GM21360 (cell line): ENCODE data around the gene TMIE.

Experiments
- ATAC-seq: cut with Tn5 transposase; IDR thresholded peaks from one replicate; pipeline ENCODE4 v1.9.1; 2021; ENCODE audit warnings: mild to moderate bottlenecking, moderate library complexity; ENCODE audit not compliant: unreplicated experiment

The TMIE gene

DNA sequence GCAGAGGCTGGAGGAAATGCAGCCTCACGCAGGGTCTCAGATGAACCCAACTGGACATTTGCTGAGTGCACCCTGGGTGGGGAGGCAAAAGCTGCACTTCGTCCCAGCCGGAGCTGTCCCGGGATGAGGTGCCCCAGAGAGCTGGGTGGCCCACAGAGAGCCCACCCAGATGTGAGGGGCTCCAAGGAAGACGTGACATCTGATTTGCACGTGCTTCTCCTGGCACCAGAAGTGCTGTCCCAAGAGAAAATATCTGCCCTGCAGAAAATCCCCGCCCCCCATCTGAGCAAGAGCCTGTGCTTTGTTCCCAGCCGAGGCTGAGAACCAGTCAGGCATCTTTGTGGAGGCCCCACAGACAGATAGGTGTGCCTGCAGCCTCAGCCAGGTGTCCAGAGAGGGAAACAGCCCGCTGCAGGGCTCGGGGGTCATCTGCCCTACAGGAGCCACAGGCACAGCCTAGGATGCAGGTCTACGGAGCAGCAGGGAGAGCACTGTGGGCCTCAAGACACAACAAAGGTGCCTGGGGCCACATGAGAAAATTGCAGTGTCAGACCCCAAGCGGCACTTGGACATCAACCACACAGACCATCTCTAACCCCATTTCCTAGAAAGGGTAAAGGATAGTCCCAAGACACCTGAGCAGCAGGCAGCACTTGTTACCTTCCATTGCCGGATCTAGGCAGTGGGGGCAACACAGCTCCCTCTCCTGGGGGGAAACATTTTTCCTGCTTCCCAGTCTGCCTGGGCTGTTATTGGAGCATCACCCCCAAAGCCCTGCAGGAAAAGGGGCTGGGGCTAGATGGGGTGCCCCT is 5.8 kb downstream of the TMIE start:
- ATAC-seq, result no peak

DNA sequence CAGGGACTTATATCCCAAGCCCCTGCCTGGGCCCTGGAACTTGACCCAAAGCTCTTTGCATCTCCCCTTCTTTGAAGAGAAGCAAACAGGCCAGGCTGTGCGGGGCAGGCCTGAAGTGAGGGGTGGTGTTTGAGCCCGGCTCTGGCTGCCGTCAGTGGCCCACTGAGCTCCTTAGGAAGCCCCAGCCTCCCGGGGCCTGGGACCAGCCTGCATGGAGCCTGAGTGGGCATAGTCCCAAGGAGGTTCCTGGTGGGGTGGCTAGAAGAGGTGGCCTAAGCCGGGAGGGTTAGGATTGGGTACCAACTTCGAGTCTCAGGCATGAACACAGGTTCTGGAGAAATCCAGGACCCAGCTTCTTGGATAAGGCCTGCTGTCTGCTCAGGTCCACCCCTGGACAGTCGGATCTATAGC is 6.4 kb downstream of the TMIE start:
- ATAC-seq, result no peak

DNA sequence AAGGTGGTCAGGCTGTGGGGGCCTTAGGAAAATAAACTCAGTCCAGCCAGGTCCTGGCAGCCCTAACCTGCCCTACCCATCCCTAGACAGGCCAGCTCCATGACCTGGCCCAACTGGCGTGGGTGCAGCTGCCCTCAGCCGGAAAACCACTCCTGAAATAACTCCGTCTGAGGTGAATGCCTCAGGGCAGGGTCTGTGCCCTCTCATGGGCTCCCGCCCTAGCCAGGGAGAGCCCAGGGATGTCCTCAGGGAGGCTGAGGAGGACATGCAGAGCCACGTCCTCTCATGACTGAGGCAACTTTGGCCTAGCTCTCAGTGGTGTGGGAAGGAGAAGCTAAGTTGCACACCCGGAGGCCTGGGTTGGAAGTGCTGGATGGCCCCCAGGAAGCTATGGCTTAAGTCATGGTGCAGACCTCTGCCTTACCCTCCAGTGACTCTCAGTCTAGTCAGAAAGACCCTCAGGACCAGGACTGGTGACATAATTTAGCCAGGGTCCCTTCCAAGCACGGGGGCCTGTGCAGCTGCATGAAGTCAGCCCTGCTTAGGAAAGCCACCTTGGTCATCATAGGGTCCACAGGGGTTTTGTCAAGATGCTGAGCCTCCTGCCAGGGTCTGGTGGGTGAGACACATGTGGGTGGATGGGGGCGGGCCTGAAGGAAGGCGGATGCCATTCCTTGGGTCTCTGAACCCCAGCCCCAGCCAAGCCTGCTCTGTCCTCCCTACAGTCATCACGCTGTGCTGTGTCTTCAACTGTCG is 7.4 kb downstream of the TMIE start:
- no peak for ATAC-seq

DNA sequence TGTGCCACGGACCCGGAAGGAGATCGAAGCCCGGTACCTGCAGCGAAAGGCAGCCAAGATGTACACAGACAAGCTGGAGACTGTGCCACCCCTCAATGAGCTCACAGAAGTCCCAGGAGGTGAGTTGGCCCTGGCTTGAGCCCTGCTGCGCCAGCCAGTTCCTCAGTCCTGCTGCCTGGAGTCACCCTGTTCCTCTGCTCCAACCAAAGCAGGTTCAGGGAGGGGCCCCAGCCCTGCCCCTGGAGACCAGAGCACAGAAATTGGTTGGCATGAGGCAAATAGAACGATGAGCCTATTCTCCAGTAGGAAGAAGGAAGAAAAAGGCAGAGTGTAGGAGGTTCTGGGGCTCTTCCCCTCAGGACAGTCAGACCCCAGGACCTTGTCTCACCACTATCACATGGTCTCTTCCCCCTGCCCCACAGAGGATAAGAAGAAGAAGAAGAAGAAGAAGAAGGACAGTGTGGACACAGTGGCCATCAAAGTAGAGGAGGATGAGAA is 8.0 kb downstream of the TMIE start:
- no peak for ATAC-seq

DNA sequence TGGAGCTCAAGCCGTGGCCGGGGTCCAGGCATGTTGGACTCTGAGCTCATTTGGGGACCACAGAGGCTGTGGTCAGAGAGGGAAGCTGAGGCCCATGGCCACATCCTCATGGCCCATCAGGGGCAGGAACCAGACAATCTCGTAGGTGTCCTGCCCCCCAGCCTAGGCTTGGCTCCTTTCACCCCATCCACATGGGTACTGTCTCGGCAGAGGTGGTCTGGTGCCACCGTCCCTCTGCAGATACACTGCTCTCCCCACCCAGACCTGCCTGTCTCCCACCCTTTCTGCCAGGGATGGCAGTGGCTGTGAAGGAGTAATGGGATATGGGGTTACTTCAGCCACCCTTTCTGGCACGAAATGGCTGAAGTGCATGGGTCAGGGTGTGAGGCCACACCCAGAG is 8.5 kb downstream of the TMIE start:
- no peak for ATAC-seq

DNA sequence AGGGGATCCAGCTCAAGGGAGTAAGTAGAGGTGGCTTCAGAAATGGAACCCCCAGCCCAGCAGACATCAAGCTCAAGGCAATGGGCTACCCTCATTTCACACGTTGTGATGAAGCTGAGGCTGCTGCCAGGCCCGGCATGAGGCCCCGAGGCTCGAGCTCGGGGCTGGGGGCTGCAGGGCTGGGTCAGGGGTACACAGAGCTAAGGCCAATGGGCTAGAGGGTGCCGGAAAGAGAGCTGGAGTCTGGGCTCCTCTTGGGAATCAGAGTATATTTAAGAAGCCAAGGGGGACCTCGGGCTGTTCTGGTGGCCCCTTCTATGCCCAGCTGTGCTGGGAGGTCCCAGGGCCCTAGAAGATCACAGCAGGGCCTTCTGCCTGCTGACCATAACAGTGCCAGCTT is 9.0 kb downstream of the TMIE start:
- no peak for ATAC-seq

DNA sequence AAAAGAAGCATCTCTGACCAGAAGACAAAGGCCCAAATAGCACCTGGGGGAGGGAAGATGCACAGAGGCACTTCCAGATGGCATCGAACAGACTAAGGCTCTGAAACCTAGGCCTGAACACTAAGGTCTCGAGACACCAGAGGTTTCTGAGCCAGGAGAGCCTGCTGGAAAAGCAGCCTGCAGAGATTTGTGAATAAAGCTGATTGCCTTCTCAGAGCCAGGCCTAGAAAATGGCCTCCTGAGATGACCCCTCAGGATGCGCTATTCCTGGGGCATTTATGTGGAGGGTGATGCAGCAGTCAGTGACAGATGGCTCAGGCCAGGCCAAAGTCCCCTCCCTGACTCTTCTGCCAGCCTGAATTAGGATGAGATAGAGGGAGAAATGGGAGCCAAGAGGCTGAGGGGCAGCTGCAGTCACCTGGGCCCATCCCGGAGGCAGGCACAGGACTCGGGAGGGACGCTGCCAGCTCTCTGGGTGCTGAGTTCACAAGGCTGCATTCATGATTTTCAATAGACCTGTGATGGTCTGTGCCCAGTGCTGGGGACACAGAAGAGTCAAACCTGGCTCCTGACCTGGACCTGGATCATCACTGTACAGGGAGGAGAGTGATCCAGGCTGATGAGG is 9.6 kb downstream of the TMIE start:
- ATAC-seq, result no peak

DNA sequence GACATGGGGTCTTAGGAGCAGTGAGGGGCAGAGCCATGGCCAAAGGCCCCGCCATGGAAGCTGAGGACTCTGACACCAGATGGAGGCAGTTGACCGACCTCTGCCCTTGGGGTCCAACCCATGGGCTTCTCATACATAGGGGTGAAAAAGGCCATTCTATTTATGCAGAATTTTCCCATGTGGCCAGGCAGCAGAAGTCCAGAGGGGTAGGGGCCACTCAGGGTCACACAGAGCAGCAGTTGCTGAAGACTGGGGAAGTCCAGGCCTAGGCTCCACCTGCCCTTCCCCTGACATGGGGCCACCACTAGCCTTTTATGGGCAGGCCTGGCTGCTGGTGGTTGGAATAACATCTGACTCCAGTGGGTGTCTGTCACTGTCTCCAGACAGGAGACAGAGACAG is 10.1 kb downstream of the TMIE start:
- ATAC-seq, result no peak

DNA sequence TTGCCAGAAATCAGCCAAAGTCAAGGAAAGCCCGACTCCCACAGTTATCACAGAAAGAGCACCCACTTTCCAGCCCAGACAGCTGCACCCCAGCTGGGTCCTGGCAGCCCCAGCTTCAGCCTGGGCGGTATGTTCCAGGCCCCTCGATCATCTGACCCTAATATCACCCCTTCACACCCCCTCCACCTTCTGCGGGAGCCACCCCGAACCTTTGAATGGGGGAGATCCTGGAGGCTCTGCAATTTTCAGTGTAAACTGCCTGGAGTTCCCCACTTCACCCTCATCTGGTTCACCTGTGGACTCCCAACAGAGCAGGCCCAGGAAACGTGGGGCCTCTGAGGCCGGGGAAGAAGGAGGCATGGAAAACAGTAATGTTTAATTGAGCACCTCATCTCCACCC is 10.6 kb downstream of the TMIE start:
- no peak for ATAC-seq

DNA sequence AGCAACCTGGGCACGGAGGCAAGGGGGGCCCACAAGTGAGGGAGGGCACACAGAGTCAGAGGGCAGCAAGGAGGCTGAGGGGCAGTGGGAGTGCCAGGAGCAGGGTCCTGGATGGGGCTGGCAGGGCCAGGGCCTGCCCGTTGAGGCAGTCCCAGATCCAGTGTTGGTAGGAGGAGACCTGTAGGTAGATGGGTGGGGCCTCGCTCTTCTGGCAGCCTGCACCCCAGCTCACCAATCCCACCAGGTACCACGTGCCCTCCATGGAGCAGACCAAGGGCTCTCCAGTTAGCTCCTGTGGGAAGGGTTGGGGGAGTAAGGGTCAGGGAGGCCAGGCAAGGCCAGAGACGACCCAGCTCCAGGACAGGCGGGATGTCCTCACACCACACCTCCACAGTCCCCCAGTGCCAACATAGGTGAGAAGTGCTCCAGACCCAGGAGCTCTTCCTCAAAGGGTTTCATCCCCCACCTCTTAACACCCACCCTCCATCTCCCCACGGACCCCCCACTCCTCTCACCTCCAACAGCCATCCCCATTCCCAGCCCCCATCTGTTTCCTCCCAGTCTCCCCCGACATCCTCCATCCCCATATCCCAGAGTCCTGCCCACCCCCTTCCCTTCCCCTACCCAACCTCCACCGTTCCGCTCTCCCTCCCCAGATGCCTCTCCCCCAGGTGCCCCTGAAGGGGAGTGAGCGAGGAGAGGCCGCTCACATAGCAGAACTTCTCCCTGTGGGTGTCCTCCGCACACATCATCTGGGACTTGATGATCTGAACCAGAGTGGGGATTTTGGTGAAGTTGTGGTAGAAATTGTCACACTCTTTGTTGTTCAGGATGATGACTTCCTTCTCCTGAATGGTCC is 11.2 kb downstream of the TMIE start:
- ATAC-seq, result no peak

DNA sequence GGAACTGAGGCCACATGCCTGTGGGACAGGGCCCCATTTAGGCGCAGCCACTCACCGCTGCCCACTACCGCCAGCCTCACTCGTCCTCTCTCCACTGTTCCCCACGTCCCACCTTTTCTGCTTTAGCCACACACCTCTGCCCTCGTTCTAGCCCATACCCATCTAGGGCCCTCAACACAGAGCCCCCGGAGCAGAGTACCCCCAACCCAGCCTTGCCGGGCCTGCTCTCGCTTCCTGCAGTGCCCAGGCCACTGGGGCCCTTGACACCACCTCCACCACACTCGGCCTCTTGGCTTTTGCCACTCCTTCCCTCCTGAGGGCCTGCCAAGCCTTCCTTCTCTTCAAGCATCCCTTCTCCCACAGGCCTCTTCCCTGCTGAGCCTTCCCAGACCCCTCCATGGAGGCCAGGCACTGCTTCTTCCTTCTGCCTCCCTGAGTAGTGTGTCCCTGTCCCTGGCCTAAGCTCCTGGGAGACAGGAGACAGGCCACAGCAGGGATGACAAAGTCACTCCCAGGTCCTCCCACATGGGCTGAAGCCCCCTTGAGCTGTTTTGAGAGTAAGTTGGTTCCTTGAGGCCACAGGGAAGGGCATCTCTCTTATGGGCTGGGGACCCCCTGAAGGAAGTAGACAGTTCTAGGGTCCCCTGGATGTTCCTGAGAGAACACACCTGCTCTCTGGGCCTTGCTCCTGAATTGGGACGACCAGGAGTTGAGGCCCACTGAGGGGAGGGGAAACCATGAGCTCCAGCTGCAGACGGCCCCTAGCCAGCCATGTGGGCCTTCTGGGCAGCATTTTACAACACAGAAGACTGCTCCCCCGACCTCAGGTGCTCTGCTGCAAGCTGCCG is 12.1 kb downstream of the TMIE start:
- ATAC-seq, result no peak

DNA sequence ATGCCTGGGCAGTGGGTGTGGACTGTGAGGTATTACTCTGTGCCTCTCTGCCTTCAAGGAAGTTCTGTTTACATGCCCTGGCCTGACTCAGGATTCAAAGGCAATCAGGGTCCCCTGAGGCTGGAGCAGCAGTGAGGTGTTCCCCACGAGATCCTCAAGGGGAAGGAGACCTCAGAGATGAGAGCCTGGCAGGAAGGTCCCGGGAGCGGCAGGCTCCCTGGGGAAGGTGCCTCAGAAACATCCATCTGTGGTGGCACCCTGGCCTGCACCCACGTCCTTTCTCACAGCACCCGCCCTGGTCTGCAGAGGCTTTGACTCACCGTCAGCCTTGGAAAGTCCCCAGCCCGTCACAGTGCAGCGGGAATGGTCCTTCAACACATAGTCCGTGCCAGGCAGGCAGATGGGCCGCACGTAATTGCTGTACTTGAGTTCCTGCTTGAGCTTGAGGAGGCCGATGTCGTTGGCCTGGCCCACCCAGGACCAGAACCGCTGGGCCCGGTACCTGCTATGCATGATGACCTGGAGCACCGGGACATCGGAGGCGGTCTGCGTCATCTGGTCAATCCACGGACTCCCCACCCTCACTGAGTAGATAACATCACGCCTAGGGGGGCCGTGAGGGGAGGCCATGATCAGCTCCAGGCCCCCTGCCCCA is 12.8 kb downstream of the TMIE start:
- peak; percentile 60 for ATAC-seq

DNA sequence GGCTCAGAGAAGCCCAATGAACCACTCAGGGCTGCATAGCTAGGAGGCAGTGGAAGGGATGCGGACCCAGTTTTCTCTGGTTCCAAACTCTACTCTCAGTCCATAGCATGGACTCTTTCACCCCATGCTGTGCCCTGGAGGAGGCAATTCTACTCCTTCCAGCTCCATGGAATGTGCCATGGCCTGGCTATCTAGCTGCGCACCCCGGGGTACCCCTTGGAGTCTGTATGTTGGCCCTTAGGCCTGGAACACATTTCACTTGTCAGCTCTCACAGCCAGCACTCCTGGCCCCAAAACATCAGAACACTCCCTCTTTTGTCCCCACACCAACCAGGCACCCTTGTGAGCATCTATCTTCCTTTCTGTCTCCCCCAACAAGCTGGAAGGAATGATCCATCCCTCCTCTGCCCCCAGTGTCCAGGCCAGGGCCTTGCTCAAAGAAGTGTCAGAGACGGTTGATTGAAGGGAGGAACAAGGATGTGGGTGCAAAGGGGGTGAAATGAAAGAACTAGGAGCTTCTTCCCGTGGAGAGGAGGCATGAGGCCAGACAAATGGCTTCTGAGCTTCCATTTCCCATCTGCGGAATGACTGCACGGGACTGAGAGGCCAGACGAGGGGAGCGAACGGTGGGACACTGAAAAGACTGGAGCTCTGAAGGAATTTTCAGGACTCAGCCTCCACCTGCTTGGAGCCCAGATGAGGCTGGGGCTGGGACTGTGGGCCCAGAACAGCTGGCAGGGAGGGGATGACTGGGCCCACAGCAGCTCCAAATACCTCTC is 13.7 kb downstream of the TMIE start:
- no peak for ATAC-seq

DNA sequence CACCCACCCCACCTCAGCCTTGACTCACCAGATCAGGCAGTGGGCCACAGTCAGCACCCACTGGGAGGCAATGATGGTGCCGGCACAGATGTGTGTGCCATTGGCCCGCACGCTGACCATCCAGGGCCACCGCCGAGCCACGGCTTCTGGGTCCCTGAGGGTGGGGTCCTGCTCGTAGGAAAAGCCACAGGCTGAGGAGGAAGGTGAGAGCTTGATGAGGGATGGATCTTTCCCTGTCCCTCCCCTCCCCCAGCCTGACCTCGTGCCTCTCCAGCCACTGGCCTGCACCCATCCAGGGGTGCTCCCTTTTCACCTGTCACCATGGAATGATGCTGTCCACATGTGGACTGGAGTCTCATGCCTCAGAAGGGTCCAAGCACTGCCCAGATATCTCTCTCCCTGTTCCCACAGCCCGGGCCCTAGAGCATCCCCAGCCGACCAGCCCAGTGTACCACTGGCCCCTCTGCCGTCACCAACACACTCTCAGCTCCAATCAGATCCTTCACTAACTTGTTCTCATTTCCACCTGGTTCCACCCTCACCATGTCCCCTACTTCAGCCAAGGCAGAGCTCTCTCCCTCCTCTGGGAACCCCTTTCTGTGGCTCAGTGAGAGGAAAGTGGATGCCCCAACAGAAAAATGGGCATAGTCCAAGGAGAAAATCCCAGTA is 14.4 kb downstream of the TMIE start:
- no peak for ATAC-seq

DNA sequence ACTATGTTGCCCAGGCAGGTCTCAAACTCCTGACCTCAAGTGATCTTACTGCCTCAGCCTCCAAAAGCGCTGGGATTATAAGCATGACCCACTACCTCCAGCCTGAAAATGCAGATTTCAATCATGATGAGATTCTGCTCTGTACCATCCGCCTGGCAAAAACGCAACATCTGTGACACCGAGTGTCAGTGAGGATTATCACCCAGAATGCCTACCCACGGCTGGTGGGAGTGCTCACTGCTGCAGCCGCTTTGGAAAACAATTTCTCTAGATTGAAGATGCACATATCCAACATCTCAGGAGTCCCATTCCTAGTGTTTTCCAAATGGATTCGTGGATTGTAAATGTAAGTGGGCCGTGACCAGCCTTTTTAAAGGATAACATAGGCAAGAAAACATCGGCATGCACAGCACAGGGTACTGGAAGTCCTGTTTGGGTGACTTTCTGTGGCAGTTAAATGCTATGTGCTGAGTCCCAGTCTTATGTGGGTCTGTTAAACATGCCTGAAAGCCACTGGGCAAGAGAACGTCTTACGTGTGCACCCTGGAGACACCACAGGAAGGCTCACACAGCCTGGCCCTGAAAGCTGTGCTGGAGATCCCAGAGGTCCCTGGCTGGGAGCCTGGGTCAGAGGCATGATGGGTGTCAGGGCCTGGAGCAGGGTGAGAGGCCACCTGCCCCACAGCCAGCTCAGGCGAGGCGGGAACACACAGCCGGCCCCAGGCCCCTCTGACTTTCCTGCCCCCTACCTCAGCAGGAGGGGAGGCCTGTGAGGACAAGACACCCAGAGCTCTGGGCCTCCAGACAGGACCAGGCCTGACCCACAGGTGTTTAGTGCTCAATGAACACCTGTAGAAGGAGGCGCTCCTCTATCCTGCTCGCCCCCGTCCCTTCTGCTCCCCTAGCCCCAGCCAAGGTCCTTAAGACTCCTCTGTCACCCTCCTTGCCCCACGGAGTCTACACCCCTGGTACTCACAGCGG is 15.6 kb downstream of the TMIE start:
- ATAC-seq, result no peak

DNA sequence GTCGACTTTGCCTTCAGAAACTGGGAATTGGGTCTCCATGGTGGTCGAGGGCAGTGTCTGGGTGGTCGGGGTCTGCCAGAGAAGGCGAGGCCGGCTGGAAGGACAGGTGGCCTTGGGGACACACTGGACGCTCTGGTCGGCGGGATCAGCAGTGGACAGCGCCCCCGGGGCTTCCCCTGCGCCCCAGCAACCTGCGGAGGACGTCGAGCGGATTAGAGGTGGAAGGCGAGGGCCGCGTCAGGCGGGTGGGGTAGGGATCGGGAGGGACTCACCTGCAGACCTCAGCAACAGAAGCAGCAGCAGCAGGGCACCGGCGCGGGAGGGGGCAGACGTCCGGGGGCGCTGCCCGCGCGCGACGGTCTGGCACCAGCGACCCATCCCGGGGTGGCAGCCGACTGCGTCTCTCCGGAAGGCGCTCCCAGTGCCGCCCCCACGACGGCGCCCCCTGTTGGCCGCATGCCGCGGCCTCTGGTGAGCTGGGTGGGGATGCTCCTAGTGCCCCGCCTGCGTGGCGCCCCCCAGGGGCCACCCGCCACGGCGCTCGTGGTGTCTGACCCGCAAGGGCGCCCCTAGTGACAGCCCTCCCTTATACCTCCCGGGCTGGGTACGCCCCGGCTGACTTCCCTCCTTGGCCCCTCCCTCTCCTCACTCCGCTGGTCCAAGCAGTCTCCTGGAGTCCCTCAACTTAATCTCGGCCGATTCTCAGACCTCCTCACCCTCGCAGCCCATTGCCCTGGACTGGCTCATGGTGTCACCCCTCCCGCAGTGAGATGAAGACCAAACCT is 16.4 kb downstream of the TMIE start, which contains the start of gene PRSS50:
Gene PRSS50 (minus strand): TSS at position 423 of the 785 bp plus-strand sequence. CDS start 45 bp downstream, at position 378.
- no peak for ATAC-seq
